A549 treated with RU486 at 1 μM for 4 hours (cell line): ENCODE results near the gene NR1I3. TPM values are rescaled to one million over a fixed set of nuclear protein-coding genes. Genes with fewer than 3 reads are reported as not detected.

Experiments
- total RNA-seq: library from RNA; stranded (reverse); fragments of 200-300 nt; extraction: Qiagen RNA extraction; gene quantifications from 5 replicates; pipeline ENCODE4 v1.2.3, GENCODE V29; 2022; ENCODE audit warnings: low read depth

NR1I3 gene
- not detected in 5 replicates for total RNA-seq

DNA sequence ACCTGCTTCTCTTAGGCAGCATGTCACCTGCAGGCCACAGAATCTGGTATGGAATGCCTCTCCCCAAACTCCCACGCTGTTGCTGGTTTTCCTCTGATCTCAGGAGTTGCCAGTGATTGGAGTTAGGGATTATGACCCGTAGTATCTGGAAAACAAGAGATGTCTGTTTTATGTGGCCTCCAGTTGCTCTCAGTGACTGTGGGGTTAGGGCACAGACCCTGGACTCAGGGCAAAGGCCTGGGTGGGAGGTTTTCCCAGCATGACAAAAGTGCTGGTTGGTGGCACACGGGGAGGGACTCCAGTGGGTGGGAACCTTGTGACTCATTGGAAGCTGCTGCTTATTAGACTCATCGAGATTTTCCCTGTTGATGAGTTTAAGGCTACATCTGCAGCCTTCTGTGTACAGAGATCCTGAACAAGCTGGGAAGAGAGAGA lies at the start of gene NR1I3:
Gene NR1I3, minus strand, starts transcription at position 165 of the 435 bp plus-strand sequence. CDS start 1,638 bp downstream, outside the sequence.

GRCh38 chr1:161258439-161259344 lies 20.7 kb upstream of the NR1I3 start, which contains the start of gene PCP4L1:
Gene PCP4L1, plus strand, starts transcription at chr1:161258745. Its CDS starts 230 bp downstream, at chr1:161258975.

DNA sequence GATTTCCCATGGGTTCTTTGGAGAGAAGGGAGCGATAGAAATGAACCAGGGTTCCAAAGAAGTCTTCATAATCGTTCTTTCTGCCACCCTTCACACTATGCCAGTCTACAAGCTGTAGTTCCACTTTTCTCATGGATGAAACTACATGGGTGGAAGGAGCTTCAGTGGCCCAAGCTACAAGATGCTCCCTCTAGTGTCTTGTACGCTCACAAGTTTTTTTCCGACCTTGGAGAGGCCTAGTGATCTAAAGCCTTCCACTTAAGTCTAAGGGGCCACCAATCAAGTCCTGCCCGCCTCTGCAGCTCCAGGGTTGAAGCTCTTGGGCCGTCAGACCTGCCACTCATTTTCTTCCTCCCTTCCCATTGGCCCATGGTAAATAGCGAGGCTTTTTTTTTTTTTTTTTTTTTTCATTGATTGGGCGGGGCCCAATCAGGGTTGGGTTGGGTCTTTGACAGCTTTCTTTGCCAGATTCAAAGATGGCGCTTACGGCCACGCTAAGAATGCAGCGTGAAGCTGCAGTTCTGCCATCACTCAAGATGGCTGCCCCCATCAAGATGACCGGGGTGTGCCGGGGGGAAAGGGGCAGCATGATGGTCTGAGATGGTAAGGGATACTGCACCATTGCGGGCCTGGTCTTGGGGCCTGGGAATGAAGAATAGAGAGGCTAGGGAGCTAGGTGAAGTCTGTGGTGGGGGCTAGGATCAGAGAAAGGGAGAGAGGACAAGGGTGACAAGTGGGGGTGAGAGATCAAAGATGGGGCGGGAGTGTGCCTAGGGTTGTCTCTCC lies 12.3 kb downstream of the NR1I3 start, which contains the start of gene TOMM40L:
Gene TOMM40L, plus strand, starts transcription at position 527 of the 786 bp plus-strand sequence. CDS start 430 bp downstream, outside the sequence.

GRCh38 chr1:161215076-161215475 lies 22.9 kb downstream of the NR1I3 start, which contains the start of gene FCER1G:
Gene FCER1G, plus strand, starts transcription at chr1:161215295. Its CDS starts 27 bp downstream, at chr1:161215322.

GRCh38 chr1:161201836-161202712 lies 35.9 kb downstream of the NR1I3 start, which contains the start of gene NDUFS2:
Gene NDUFS2, plus strand, starts transcription at chr1:161202367. Its CDS starts 19 bp downstream, at chr1:161202386.

GRCh38 chr1:161198897-161199431 lies 39.0 kb downstream of the NR1I3 start, which contains the start of gene ADAMTS4:
Gene ADAMTS4, minus strand, starts transcription at chr1:161199054. Its CDS starts 427 bp downstream, at chr1:161198627.

Other genes with a start within 250 kb of the NR1I3 start
- gene F11R, start 217.1 kb downstream of the NR1I3 start, total RNA-seq = 39.5 to 67.9 TPM (median 59.7 TPM) in 5 replicates
- 0.34 to 0.41 TPM in 2 of 5 replicates, not detected in the others for gene TSTD1, start 199.2 kb downstream of the NR1I3 start, total RNA-seq
- 48.4 to 53.4 TPM (median 50.6 TPM) in 5 replicates for gene USF1, start 192.2 kb downstream of the NR1I3 start, total RNA-seq
- 0.07 to 0.14 TPM (median 0.11 TPM) in 5 replicates for gene ARHGAP30, start 168.3 kb downstream of the NR1I3 start, total RNA-seq
- gene NECTIN4, start 148.6 kb downstream of the NR1I3 start, total RNA-seq = 1.5 to 2.2 TPM (median 1.9 TPM) in 5 replicates
- 1.2 to 2.4 TPM (median 1.6 TPM) in 5 replicates for gene KLHDC9, start 139.8 kb downstream of the NR1I3 start, total RNA-seq
- 118 to 142 TPM (median 129 TPM) in 5 replicates for gene PFDN2, start 120.2 kb downstream of the NR1I3 start, total RNA-seq
- 24.4 to 32.0 TPM (median 31.3 TPM) in 5 replicates for gene NIT1, start 120.1 kb downstream of the NR1I3 start, total RNA-seq
- 26.1 to 32.6 TPM (median 30.9 TPM) in 5 replicates for gene DEDD, start 105.5 kb downstream of the NR1I3 start, total RNA-seq
- 87.5 to 152 TPM (median 96.7 TPM) in 5 replicates for gene UFC1, start 84.2 kb downstream of the NR1I3 start, total RNA-seq
- 18.0 to 24.6 TPM (median 20.0 TPM) in 5 replicates for gene USP21, start 78.7 kb downstream of the NR1I3 start, total RNA-seq
- gene PPOX, start 71.8 kb downstream of the NR1I3 start, total RNA-seq = 10.7 to 14.9 TPM (median 12.9 TPM) in 5 replicates
- gene B4GALT3, start 60.7 kb downstream of the NR1I3 start, total RNA-seq = 24.3 to 29.3 TPM (median 28.7 TPM) in 5 replicates
- not detected in 5 replicates for gene ADAMTS4, start 39.1 kb downstream of the NR1I3 start, total RNA-seq
- 81.9 to 101 TPM (median 84.4 TPM) in 5 replicates for gene NDUFS2, start 35.8 kb downstream of the NR1I3 start, total RNA-seq
- gene FCER1G, start 22.9 kb downstream of the NR1I3 start, total RNA-seq = 0.51 TPM in 1 of 5 replicates, not detected in the others
- gene APOA2, start 14.6 kb downstream of the NR1I3 start, total RNA-seq = 6.6 TPM in 1 of 5 replicates, not detected in the others
- gene TOMM40L, start 12.1 kb downstream of the NR1I3 start, total RNA-seq = 9.9 to 11.5 TPM (median 11.1 TPM) in 5 replicates
- 0.09 to 0.13 TPM in 2 of 5 replicates, not detected in the others for gene PCP4L1, start 20.5 kb upstream of the NR1I3 start, total RNA-seq
- 0.17 to 0.35 TPM (median 0.30 TPM) in 5 replicates for gene MPZ, start 71.8 kb upstream of the NR1I3 start, total RNA-seq
- gene SDHC, start 76.2 kb upstream of the NR1I3 start, total RNA-seq = 233 to 270 TPM (median 243 TPM) in 5 replicates
- gene CFAP126, start 129.7 kb upstream of the NR1I3 start, total RNA-seq = 0.14 to 0.56 TPM (median 0.28 TPM) in 4 of 5 replicates, not detected in the other